SW 1271 (cell line): ENCODE data around the gene TOM1.

Experiments used
- DNase-seq, 2 experiments: peaks; one replicate each; lab custom pipeline; 2025; lab: John Stamatoyannopoulos, UW

Gene TOM1

DNA sequence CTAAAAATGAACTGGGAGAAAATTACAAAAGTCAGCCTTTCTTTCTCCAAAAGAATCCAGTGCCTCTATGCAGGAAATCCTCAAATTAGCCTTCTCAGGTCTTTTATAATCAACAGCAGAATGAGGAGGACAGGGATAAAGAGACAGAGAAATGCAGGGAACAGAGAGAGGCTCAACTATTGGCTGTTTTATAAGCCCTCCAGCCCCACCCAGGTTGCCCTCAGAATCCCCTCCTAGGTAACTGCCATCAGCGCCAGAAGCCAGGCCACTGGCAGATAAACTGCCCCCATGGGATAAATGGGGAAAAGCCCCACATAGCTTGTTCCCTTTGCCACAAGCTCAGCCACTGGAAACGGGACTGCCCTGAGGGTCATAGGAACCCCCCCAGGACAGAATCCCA is 70.3 kb downstream of the TOM1 start:
- no peak for DNase-seq

GRCh38 chr22:35373781-35374180 is 74.1 kb downstream of the TOM1 start:
- no peak for DNase-seq

GRCh38 chr22:35375031-35375430 is 75.3 kb downstream of the TOM1 start:
- DNase-seq: no peak

GRCh38 chr22:35375526-35375925 is 75.8 kb downstream of the TOM1 start:
- no peak for DNase-seq

GRCh38 chr22:35376728-35377472 is 77.2 kb downstream of the TOM1 start:
- DNase-seq: peak; percentile 73 to 81

DNA sequence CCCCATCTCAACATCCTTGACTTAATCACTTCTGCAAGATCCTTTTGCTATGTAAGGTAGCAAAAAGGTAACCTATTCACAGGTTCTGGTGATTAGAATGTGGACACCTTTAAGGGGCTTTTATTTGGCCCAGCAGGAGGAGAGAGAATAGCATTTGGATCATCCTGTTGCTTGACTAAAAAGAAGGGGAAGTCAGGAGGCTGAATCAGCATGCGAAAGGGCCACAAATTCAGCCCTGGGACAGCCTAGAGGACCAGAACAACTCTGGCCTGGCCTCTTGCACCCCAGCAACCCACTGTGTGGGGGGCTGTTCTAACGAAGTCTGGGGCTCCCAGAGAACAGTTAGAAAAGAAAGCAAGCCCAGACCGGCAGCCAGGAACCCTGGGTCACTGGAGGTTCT is 78.0 kb downstream of the TOM1 start:
- DNase-seq: no peak

DNA sequence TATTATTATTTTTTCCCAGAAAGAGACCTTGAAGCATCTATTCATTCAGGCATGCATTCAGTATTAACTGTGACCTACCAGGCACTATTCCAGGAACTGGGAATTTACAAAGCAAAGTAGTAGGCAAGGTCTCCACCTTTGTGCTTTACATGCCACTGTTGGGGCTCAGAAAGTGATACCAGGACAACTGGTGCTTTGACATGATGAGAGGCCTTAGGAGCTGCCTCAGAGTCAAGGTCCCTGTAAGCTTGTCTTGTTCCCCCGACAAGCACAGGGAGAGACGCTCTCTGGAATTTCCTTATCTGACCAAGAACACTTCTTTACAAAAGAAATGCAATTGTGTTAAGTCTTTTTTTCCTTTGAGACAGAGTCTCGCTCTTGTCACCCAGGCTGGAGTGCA is 78.9 kb downstream of the TOM1 start:
- no peak for DNase-seq

DNA sequence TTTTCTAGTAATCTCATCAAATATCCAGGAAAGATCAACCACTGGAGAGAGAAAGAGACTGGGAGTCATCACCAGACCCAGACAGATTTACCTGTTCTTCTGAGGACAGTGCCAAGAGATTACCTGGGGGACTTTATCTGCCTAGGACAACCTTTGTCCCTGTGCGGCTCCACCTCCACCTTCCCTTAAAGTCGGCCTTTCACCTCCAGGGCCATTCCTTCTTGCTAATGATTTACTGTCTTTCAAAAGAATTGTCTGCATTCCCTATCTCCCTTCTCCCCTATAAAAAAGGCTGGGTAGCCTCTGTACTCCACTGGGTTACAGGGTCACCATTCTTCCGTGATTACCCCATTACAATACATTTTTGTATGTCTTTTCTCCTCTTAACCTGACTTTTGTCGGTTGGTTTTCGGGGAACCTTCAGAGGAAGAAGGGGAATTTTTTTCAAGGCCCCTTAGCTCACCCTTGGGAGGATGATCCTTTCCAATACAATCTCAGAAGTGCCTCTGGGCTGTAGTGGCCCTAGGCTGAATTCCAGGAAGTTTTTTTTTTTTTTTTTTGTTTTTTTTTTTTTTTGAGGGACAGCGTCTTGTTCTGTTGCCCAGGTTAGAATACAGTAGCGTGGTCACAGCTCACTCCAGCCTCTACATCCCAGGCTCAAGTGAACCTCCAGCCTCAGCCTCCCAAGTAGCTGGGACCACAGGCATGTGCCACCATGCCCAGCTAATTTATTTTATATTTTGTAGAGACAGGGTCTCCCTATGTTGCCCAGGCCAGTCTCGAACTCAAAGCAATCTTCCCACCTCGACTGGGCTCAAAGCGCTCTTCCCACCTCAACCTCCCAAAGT is 79.7 kb downstream of the TOM1 start:
- no peak for DNase-seq

GRCh38 chr22:35380013-35380412 is 80.3 kb downstream of the TOM1 start:
- DNase-seq: no peak

- DNase-seq: peak; percentile 14 to 58
Measured at GRCh38 chr22:35380537-35381423, 81.1 kb downstream of the TOM1 start, which contains the start of gene HMOX1. Gene HMOX1, plus strand, starts transcription at chr22:35381096. Its CDS starts 78 bp downstream, at chr22:35381174.

- no peak for DNase-seq
Measured at GRCh38 chr22:35381424-35382009, 81.8 kb downstream of the TOM1 start.

DNA sequence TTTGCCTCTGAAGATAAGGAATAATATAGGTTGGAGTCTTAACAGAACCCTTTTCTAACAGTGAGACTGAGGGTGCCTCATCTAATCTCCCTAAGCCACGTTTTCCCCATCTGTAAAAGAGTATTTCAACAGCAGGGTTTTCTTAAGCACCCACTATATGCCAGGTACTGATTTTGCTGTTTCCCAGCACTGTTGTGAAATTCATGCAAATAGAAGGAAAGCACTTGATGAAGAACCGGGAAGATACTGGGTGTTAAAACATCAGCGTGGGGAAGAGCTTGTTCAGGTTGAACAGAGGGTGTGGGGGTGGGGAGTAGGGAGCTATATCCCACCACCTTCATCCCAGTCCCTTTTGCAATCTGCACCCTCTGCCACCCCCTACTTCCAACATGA is 84.0 kb downstream of the TOM1 start:
- no peak for DNase-seq

GRCh38 chr22:35384527-35384926 is 84.8 kb downstream of the TOM1 start:
- DNase-seq: no peak

DNA sequence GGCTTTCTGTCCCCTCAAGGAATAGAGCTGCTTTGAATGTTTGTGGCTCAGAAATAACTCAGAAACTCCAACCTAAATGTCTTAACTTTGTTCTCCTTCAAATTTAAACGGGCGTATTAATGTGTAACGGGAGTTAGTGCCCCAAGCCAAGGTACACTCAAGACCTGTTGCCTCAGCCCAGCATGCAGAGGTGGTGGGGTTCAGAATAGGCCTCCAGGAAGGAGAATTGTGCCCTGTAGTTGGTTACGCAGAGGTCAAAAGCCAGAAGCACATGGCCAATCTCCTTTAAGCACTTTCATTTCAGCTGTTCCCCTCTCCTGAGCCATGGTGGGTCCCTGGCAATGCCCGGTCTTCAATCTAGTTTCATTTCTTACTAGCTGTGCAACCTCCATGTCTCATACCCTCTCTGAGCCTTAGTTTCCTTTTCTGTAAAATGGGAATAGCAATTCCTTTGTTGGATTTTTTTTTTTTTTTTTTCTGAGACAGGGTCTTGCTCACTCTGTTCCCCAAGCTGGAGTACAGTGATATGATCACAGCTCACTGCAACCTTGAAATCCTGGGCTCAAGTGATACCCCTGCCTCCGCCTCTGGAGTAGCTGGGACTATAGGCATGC is 85.4 kb downstream of the TOM1 start:
- DNase-seq: no peak

DNA sequence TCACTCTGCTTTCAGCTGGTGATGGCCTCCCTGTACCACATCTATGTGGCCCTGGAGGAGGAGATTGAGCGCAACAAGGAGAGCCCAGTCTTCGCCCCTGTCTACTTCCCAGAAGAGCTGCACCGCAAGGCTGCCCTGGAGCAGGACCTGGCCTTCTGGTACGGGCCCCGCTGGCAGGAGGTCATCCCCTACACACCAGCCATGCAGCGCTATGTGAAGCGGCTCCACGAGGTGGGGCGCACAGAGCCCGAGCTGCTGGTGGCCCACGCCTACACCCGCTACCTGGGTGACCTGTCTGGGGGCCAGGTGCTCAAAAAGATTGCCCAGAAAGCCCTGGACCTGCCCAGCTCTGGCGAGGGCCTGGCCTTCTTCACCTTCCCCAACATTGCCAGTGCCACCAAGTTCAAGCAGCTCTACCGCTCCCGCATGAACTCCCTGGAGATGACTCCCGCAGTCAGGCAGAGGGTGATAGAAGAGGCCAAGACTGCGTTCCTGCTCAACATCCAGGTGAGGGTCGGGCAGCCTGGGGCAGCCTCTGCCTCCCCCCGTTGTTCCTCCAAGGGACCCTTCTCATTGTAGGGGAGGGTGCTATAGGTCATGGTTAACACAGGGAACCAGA is 87.1 kb downstream of the TOM1 start:
- DNase-seq: no peak

- no peak for DNase-seq
Measured at GRCh38 chr22:35390933-35391332, 91.2 kb downstream of the TOM1 start.

DNA sequence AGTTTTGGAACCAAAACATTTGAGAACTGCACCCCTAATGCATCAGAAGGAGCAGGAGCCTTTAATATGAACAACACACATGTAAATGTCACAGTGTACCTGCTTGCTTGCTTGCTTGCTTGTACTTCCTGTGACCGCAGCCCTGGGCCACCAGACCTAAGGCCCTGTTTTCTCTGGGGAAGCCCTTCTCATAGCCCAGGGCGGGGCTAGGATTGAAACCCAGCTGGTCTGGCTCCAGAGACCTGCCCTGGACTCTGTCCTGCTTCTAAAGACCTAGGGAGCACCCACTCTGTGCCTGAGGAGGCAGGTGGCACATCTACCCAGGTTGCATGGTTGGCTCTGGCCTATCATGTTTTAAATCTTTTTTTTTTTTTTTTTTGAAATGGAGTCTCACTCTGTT is 92.7 kb downstream of the TOM1 start:
- no peak for DNase-seq

DNA sequence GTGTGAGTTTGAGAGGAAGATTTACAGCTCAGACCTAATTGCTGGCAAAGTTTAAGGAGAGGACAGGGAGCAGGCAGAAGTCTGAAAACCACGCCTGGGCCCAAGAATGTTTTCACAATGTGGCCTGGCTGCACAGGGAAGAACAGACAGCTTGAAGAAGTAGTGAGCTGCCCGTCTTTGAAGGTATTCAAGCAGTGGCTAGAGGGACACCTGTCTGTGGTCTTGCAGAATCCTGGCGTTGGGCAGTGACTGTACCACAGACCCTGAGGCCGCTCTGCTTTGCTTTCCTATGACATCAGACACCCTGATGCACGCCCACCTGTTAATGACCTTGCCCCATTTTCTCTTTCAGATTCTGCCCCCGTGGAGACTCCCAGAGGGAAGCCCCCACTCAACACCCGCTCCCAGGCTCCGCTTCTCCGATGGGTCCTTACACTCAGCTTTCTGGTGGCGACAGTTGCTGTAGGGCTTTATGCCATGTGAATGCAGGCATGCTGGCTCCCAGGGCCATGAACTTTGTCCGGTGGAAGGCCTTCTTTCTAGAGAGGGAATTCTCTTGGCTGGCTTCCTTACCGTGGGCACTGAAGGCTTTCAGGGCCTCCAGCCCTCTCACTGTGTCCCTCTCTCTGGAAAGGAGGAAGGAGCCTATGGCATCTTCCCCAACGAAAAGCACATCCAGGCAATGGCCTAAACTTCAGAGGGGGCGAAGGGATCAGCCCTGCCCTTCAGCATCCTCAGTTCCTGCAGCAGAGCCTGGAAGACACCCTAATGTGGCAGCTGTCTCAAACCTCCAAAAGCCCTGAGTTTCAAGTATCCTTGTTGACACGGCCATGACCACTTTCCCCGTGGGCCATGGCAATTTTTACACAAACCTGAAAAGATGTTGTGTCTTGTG is 93.7 kb downstream of the TOM1 start:
- no peak for DNase-seq

DNA sequence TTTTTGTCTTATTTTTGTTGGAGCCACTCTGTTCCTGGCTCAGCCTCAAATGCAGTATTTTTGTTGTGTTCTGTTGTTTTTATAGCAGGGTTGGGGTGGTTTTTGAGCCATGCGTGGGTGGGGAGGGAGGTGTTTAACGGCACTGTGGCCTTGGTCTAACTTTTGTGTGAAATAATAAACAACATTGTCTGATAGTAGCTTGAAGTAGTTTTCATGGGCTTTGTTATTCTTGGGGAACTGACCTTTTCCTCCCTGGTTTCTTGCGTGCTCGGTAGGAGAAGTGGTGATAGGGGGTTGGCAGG is 94.3 kb downstream of the TOM1 start:
- no peak for DNase-seq
